Nephron progenitor cell (in vitro differentiated cells): ENCODE measurements around the gene MAP2K1.
A peak's percentile ranks its signal among the peaks of the same experiment; 100 is the strongest.

Experiments used
- DNase-seq: peaks from one replicate; pipeline ENCODE4 v3.0.0; 2021
- H3K27ac Mint-ChIP-seq: 2 replicates; pipeline ENCODE4 v1.8.0; 2021; ENCODE audit warnings: mild to moderate bottlenecking, moderate library complexity, mixed read lengths
- H3K27me3 Mint-ChIP-seq: 2 replicates; pipeline ENCODE4 v1.8.0; 2021; ENCODE audit warnings: mild to moderate bottlenecking, low read depth, mixed read lengths; ENCODE audit not compliant: poor library complexity
- H3K36me3 Mint-ChIP-seq: 2 replicates; pipeline ENCODE4 v1.8.0; 2021; ENCODE audit warnings: low read depth, mixed read lengths
- H3K4me1 Mint-ChIP-seq: 2 replicates; pipeline ENCODE4 v1.8.0; 2021; ENCODE audit warnings: mixed read lengths
- H3K4me3 Mint-ChIP-seq: 2 replicates; pipeline ENCODE4 v1.8.0; 2021; ENCODE audit warnings: mild to moderate bottlenecking, moderate library complexity, mixed read lengths
- H3K9me3 Mint-ChIP-seq: 2 replicates; pipeline ENCODE4 v1.8.0; 2021; ENCODE audit warnings: mild to moderate bottlenecking, moderate library complexity, mixed read lengths
- TF ChIP-seq, protein P1 (sequence below): fragments of 200-600 bp; sonication (generic); IDR thresholded peaks from 2 replicates; pipeline ENCODE4 v1.5.0; 2021; ENCODE audit warnings: antibody characterized with exemption

The MAP2K1 gene

DNA sequence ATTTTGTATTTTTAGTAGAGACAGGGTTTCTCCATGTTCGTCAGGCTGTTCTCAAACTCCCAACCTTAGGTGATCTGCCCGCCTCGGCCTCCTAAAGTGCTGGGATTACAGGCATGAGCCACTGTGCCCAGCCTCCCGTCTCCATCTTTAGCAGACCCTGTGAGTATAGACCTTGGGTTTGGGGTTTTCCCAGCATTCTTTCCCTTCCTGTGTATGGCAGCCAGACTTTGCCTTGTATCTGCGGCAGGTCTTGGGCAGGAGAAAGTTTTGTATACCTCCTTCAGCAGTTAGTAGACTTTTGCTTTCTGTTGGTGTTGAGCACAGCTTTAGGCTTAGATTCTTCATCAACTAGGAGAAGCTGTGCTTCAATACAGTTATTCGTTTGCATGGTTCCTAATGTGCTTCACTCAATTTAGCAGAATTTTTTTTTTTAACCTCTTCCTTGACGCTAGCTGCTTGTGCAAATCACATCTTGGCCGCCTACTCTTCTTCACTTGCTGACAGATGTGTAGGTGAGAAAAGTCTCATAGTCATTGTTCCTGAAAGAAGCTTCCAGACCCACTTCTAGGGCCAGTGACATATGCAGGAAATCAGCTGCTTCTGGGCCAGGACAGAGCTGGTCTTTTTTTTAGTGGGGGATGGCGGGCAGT lies 38.4 kb downstream of the MAP2K1 start:
- no peak for DNase-seq
- TF ChIP-seq, protein P1, sequence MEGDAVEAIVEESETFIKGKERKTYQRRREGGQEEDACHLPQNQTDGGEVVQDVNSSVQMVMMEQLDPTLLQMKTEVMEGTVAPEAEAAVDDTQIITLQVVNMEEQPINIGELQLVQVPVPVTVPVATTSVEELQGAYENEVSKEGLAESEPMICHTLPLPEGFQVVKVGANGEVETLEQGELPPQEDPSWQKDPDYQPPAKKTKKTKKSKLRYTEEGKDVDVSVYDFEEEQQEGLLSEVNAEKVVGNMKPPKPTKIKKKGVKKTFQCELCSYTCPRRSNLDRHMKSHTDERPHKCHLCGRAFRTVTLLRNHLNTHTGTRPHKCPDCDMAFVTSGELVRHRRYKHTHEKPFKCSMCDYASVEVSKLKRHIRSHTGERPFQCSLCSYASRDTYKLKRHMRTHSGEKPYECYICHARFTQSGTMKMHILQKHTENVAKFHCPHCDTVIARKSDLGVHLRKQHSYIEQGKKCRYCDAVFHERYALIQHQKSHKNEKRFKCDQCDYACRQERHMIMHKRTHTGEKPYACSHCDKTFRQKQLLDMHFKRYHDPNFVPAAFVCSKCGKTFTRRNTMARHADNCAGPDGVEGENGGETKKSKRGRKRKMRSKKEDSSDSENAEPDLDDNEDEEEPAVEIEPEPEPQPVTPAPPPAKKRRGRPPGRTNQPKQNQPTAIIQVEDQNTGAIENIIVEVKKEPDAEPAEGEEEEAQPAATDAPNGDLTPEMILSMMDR, result no peak
- Mint-ChIP-seq H3K4me3 (no peak overlapping the region), H3K27ac (peak overlapping the region; percentile 91), H3K4me1 (peaks cover 18% of the 10 kb centered on the region), H3K9me3 (peaks cover 5% of the 10 kb centered on the region), H3K36me3 (peaks cover 38% of the 10 kb centered on the region), H3K27me3 (peaks cover 6% of the 10 kb centered on the region)

DNA sequence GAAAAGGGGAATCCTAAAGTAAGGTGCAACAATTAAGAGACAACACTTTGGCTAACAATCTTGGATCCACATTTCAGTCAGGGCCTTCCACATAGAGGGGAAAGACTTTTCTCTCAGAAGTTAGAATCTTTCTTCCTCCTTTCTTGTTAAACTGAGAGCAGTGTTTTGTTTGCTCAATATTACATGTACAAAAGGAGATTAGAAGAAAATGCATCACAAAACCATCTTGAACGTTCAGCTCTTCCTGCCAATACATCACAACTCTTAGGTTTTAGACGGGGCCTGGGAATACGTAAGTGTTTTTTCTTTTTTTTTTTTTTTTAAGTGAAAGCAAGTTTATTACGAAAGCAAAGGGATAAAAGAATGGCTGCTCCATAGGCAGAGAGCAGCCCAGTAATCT lies 39.1 kb downstream of the MAP2K1 start:
- TF ChIP-seq, protein P1, result no peak
- peaks cover 6% of the 10 kb centered on the region for H3K27me3 Mint-ChIP-seq
- H3K4me1 Mint-ChIP-seq, result peaks cover 26% of the 10 kb centered on the region
- no peak overlapping the region for H3K27ac Mint-ChIP-seq
- peaks cover 5% of the 10 kb centered on the region for H3K9me3 Mint-ChIP-seq
- H3K36me3 Mint-ChIP-seq, result peaks cover 38% of the 10 kb centered on the region
- H3K4me3 Mint-ChIP-seq, result no peak overlapping the region
- DNase-seq, result no peak

DNA sequence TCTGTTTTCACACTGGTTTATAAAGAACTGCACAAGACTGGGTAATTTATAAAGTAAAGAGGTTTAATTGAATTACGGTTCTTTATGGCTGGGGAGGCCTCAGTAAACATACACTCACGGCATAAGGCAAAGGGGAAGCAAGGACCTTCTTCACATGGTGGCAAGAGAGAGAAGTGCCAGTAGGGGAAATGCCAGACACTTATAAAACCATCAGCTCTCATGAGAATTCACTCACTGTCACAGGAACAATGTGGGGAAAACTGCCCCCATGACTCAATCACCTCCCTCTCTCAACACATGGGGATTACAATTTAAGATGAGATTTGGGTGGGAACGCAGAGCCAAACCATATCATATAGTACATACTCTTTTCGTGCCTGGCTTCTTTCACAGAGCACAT lies 42.4 kb downstream of the MAP2K1 start:
- H3K9me3 Mint-ChIP-seq, result peaks cover 4% of the 10 kb centered on the region
- H3K36me3 Mint-ChIP-seq, result peaks cover 31% of the 10 kb centered on the region
- DNase-seq, result no peak
- H3K27me3 Mint-ChIP-seq, result no peaks in the 10 kb centered on the region
- no peak overlapping the region for H3K27ac Mint-ChIP-seq
- TF ChIP-seq, protein P1, result no peak
- peaks cover 51% of the 10 kb centered on the region for H3K4me1 Mint-ChIP-seq
- H3K4me3 Mint-ChIP-seq, result no peak overlapping the region

- H3K27me3 Mint-ChIP-seq, result no peaks in the 10 kb centered on the region
- no peak overlapping the region for H3K27ac Mint-ChIP-seq
- H3K9me3 Mint-ChIP-seq, result no peaks in the 10 kb centered on the region
- H3K4me3 Mint-ChIP-seq, result no peak overlapping the region
- peaks cover 28% of the 10 kb centered on the region for H3K36me3 Mint-ChIP-seq
- TF ChIP-seq, protein P1, result no peak
- DNase-seq, result no peak
- peaks cover 51% of the 10 kb centered on the region for H3K4me1 Mint-ChIP-seq
Measured at GRCh38 chr15:66429546-66429945, 42.8 kb downstream of the MAP2K1 start.

- Mint-ChIP-seq H3K27ac (peak overlapping the region; percentile 11), H3K27me3 (no peaks in the 10 kb centered on the region), H3K4me3 (no peak overlapping the region), H3K4me1 (peaks cover 45% of the 10 kb centered on the region), H3K9me3 (no peaks in the 10 kb centered on the region), H3K36me3 (peaks cover 26% of the 10 kb centered on the region)
- DNase-seq, result no peak
- TF ChIP-seq, protein P1, result no peak
Measured at GRCh38 chr15:66430627-66431255, 44.0 kb downstream of the MAP2K1 start.

- H3K36me3 Mint-ChIP-seq, result peaks cover 40% of the 10 kb centered on the region
- H3K9me3 Mint-ChIP-seq, result no peaks in the 10 kb centered on the region
- no peak overlapping the region for H3K4me3 Mint-ChIP-seq
- H3K4me1 Mint-ChIP-seq, result peaks cover 44% of the 10 kb centered on the region
- no peaks in the 10 kb centered on the region for H3K27me3 Mint-ChIP-seq
- H3K27ac Mint-ChIP-seq, result no peak overlapping the region
- TF ChIP-seq, protein P1, result no peak
- DNase-seq, result no peak
Measured at GRCh38 chr15:66433726-66434125, 47.0 kb downstream of the MAP2K1 start.
